HG03066 (cell line): ENCODE results near the gene WWP2.
"Not testable (repeated sequence)": the region's sequence is repeated elsewhere in the genome, so short reads cannot be mapped to it uniquely, and the experiment has no call there.

Source experiments
- ATAC-seq: cut with Tn5 transposase; IDR thresholded peaks from one replicate; pipeline ENCODE4 v1.9.1; 2021; ENCODE audit warnings: low read depth; ENCODE audit not compliant: unreplicated experiment

The WWP2 gene

GRCh38 chr16:69969657-69970056, 207.5 kb downstream of the WWP2 start:
- not testable (repeated sequence) for ATAC-seq

GRCh38 chr16:69972120-69972519, 210.0 kb downstream of the WWP2 start:
- not testable (repeated sequence) for ATAC-seq

- ATAC-seq, result not testable (repeated sequence)
These were observed 210.8 kb downstream of the WWP2 start for GRCh38 chr16:69972935-69973334.

- ATAC-seq, result not testable (repeated sequence)
These were observed 223.1 kb downstream of the WWP2 start for GRCh38 chr16:69985196-69985595.
